HCT116 (cell line): ENCODE results near the gene CHAD. TPM values are rescaled to one million over a fixed set of nuclear protein-coding genes. Genes with fewer than 3 reads are reported as not detected.
A peak's percentile ranks its signal among the peaks of the same experiment; 100 is the strongest.

ENCODE experiments used
- ATAC-seq: fragments of 200-7000 bp; cut with Tn5 transposase; 2 replicates; pipeline ENCODE4 v1.9.1; 2020; ENCODE audit warnings: mild to moderate bottlenecking, moderate library complexity
- BruUV-seq: library from RNA; stranded (reverse); fragments of 400-500 nt; replicated peaks from 2 replicates; lab custom pipeline; 2021; lab: Mats Ljungman, UMichigan
- CTCF ChIA-PET: fragments of 300-600 bp; sonication (Branson Sonifier 250); formaldehyde crosslinking; loops from one replicate; lab custom pipeline; 2021; ENCODE audit warnings: antibody characterized with exemption; lab: Charles Lee
- POLR2A ChIA-PET: fragments of 300-600, 350-600 bp; sonication (Branson Sonifier 250); formaldehyde crosslinking; loops from one replicate; lab custom pipeline; 2021; ENCODE audit warnings: antibody characterized with exemption; lab: Charles Lee
- RAD21 ChIA-PET, 2 experiments: fragments of 300-600 bp; sonication (Branson Sonifier 250); formaldehyde crosslinking; loops; one replicate each; lab custom pipeline; 2023; ENCODE audit warnings: low total read pairs in 2 of 2; ENCODE audit not compliant: uncharacterized antibody in 2 of 2, unreplicated experiment in 2 of 2, low non-redundant PET in 1 of 2; lab: Charles Lee
- DNase-seq: peaks from one replicate; pipeline ENCODE4 v3.0.0-alpha.2; 2010; ENCODE audit warnings: low read depth, low spot score
- H2AFZ ChIP-seq: fragments of 200-600 bp; shearing (Covaris generic), sonication (generic); 2 replicates; pipeline ENCODE4 v1.6.1; 2017; ENCODE audit warnings: low read depth, mixed run types, mixed read lengths, antibody characterized with exemption, low read length; ENCODE audit not compliant: poor library complexity, severe bottlenecking
- H3K27ac ChIP-seq: 2 replicates; pipeline ENCODE4 v1.5.1; 2012; ENCODE audit warnings: low read depth, low read length
- H3K27me3 ChIP-seq: fragments of 200-600 bp; sonication (generic); 2 replicates; pipeline ENCODE4 v1.6.1; 2016; ENCODE audit warnings: mixed run types, low read length, mixed read lengths; ENCODE audit not compliant: insufficient read depth
- H3K36me3 ChIP-seq, 2 experiments: fragments of 200-500 bp in 1 of 2; fragments of 200-600 bp in 1 of 2; sonication (Bioruptor generic) in 1 of 2; sonication (generic) in 1 of 2; 2 replicates each; pipeline versions ENCODE4 v1.5.1 to v1.6.1; 2014 to 2016; ENCODE audit warnings: low read length in 2 of 2, inconsistent platforms in 1 of 2, mixed read lengths in 1 of 2, mixed run types in 1 of 2; ENCODE audit not compliant: insufficient read depth in 2 of 2, control insufficient read depth in 1 of 2
- H3K4me1 ChIP-seq, 2 experiments: fragments of 200-600 bp in 1 of 2; sonication (generic) in 1 of 2; 2 replicates each; pipeline versions ENCODE4 v1.5.1 to v1.6.1; 2012 to 2017; ENCODE audit warnings: low read length in 2 of 2, inconsistent platforms in 1 of 2, mild to moderate bottlenecking in 1 of 2, mixed read lengths in 1 of 2, mixed run types in 1 of 2, moderate library complexity in 1 of 2; ENCODE audit not compliant: insufficient read depth in 2 of 2, control insufficient read depth in 1 of 2
- H3K4me2 ChIP-seq: fragments of 200-600 bp; sonication (generic); 2 replicates; pipeline ENCODE4 v1.6.1; 2017; ENCODE audit warnings: mixed run types, low read length, mixed read lengths
- H3K4me3 ChIP-seq, 2 experiments: fragments of 200-600 bp in 1 of 2; sonication (generic) in 1 of 2; replicated peaks in 1 of 2; 2 replicates each; pipeline ENCODE4 v1.5.1; 2011 to 2016; ENCODE audit warnings: low read length in 2 of 2, control low read depth in 1 of 2, low read depth in 1 of 2, mild to moderate bottlenecking in 1 of 2, mixed read lengths in 1 of 2, mixed run types in 1 of 2
- H3K79me2 ChIP-seq: fragments of 200-600 bp; sonication (generic); 2 replicates; pipeline ENCODE4 v1.6.1; 2017; ENCODE audit warnings: mild to moderate bottlenecking, mixed run types, low read length, moderate library complexity, mixed read lengths; ENCODE audit not compliant: insufficient read depth
- H3K9ac ChIP-seq: fragments of 200-600 bp; sonication (generic); 2 replicates; pipeline ENCODE4 v1.6.1; 2016; ENCODE audit warnings: low read length, mixed read lengths
- H3K9me2 ChIP-seq: fragments of 200-600 bp; sonication (generic), shearing (Covaris generic); 2 replicates; pipeline ENCODE4 v1.6.1; 2017; ENCODE audit warnings: mixed run types, mild to moderate bottlenecking, moderate library complexity; ENCODE audit not compliant: insufficient read depth
- H3K9me3 ChIP-seq, 2 experiments: fragments of 200-500 bp in 1 of 2; fragments of 200-600 bp in 1 of 2; sonication (Bioruptor generic) in 1 of 2; sonication (generic) in 1 of 2; 2 replicates each; pipeline ENCODE4 v1.6.1; 2014 to 2017; ENCODE audit warnings: low read length in 2 of 2, mixed read lengths in 2 of 2, inconsistent platforms in 1 of 2, low read depth in 1 of 2, mild to moderate bottlenecking in 1 of 2, mixed run types in 1 of 2, moderate library complexity in 1 of 2; ENCODE audit not compliant: control insufficient read depth in 1 of 2, insufficient read depth in 1 of 2
- H4K20me1 ChIP-seq: fragments of 200-600 bp; sonication (generic), shearing (Covaris generic); 2 replicates; pipeline ENCODE4 v1.6.1; 2017; ENCODE audit warnings: mixed run types, mild to moderate bottlenecking, moderate library complexity; ENCODE audit not compliant: insufficient read depth
- CEBPB ChIP-seq: IDR thresholded peaks from 2 replicates; pipeline ENCODE4 v1.6.1; 2012; ENCODE audit warnings: low read depth
- EZH2 ChIP-seq: fragments of 200-600 bp; sonication (generic); IDR thresholded peaks from 2 replicates; pipeline ENCODE4 v1.6.1; 2017; ENCODE audit warnings: antibody characterized with exemption, mixed run types
- EZH2phosphoT487 ChIP-seq: fragments of 200-600 bp; IDR thresholded peaks from 2 replicates; pipeline ENCODE4 v1.6.1; 2018; ENCODE audit warnings: antibody characterized with exemption, borderline replicate concordance
- JUND ChIP-seq: IDR thresholded peaks from 2 replicates; pipeline ENCODE4 v1.6.1; 2012
- POLR2AphosphoS5 ChIP-seq: IDR thresholded peaks from 2 replicates; pipeline ENCODE4 v1.6.1; 2011; ENCODE audit warnings: mild to moderate bottlenecking, low read depth, low read length, moderate library complexity
- SIN3A ChIP-seq: IDR thresholded peaks from 2 replicates; pipeline ENCODE4 v1.6.1; 2012; ENCODE audit warnings: low read depth
- SP1 ChIP-seq: IDR thresholded peaks from 2 replicates; pipeline ENCODE4 v1.6.1; 2012; ENCODE audit warnings: low read depth
- SRF ChIP-seq: IDR thresholded peaks from 2 replicates; pipeline ENCODE4 v1.6.1; 2012; ENCODE audit warnings: low read depth
- TCF7L2 ChIP-seq: IDR thresholded peaks from 2 replicates; pipeline ENCODE4 v1.7.0; 2011; ENCODE audit warnings: borderline replicate concordance, inconsistent platforms; ENCODE audit not compliant: insufficient read depth, insufficient read length; ENCODE audit errors: extremely low read depth
- YY1 ChIP-seq: IDR thresholded peaks from 2 replicates; pipeline ENCODE4 v1.6.1; 2011; ENCODE audit warnings: low read length, low read depth, moderate library complexity, mild to moderate bottlenecking; ENCODE audit not compliant: insufficient replicate concordance; ENCODE audit errors: extremely low read depth
- ZFX ChIP-seq: fragments of 450-650 bp; IDR thresholded peaks from 2 replicates; pipeline ENCODE4 v1.6.1; 2017
- ZNF274 ChIP-seq: fragments of 200-500 bp; sonication (Bioruptor generic); IDR thresholded peaks from 2 replicates; pipeline ENCODE4 v1.6.1; 2014; ENCODE audit warnings: mild to moderate bottlenecking, low read depth, low read length, inconsistent platforms
- intact Hi-C: fragments of 100-400 bp; cut with micrococcal nuclease; formaldehyde crosslinking; loops from 2 replicates; pipeline ENCODE4 v1.10.0; 2022
- total RNA-seq: library from RNA; stranded (reverse); gene quantifications from one replicate; pipeline ENCODE4 v1.2.1, GENCODE V29; 2021; ENCODE audit not compliant: unreplicated experiment
- TF ChIP-seq, protein P1 (sequence below): IDR thresholded peaks from 2 replicates; pipeline ENCODE4 v1.6.1; 2012
- TF ChIP-seq, protein P2 (sequence below): IDR thresholded peaks from 2 replicates; pipeline ENCODE4 v1.6.1; 2012; ENCODE audit warnings: low read depth

CHAD gene
- total RNA-seq, 1 experiment from 2014 or later, result not detected

DNA sequence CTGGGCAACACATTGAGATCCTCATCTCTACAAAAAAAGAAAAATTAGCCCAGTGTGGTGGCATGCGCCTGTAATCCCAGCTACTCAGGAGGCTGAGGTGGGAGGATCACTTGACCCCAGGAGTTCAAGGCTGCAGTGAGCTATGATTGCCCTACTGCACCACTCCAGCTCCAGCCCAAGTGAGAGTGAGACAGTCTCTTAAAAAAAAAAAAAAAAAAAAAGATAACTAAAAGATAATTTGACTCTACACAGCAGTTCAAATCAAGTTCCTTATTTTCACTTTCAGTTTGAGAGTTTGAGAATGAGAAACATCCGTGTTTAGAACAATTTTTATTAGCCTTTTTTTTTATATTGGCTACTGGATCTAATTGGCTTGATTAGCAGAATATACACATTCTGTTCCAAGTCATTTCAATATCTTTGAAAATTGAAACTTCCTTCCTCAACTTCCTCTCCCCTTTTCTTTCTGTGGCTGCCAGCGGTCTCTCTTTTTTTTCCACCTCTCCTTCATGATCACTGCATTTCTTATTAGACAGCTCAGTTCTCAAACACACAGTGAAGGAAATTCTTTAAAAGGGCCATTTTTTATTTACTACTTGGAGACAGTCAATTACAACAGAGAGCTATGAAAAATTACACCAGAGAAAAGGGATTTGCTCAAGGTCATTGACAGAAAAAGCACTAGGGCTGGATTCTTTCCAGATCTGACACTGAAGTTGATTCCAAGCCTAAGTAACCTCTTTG lies 47.2 kb downstream of the CHAD start:
- POLR2A ChIA-PET, result interaction anchor here (1.1 to 1.3 kb wide), 2 partner anchors 23 to 30 kb away, joined by 3 read pairs; no protein-coding TSS in a partner anchor
- TF ChIP-seq EZH2phosphoT487 (no peak), ZNF274 (no peak), TCF7L2 (no peak), YY1 (no peak), ZFX (no peak)
- TF ChIP-seq, protein P1, sequence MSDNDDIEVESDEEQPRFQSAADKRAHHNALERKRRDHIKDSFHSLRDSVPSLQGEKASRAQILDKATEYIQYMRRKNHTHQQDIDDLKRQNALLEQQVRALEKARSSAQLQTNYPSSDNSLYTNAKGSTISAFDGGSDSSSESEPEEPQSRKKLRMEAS, result no peak
- Histone ChIP-seq H3K36me3 (no peaks in the 10 kb centered on the region), H3K4me2 (no peak overlapping the region), H3K9ac (no peak overlapping the region), H3K4me1 (peaks cover 28 to 34% of the 10 kb centered on the region in 2 experiments), H3K9me2 (no peaks in the 10 kb centered on the region), H4K20me1 (no peaks in the 10 kb centered on the region), H3K9me3 (no peaks in the 10 kb centered on the region), H3K27me3 (no peaks in the 10 kb centered on the region), H3K4me3 (no peak overlapping the region), H3K27ac (no peak overlapping the region), H3K79me2 (0 out of 2 replicates have a peak, but pooled peaks cover under 1% of the 10 kb centered on the region), H2AFZ (peak overlapping the region; percentile 19)
- ATAC-seq (no peak), DNase-seq (no peak)
- CTCF ChIA-PET, result interaction anchor here (1.7 kb wide), 1 partner anchor 24 kb away, joined by 7 read pairs; the partner anchor contains the start of gene LRRC59
- RAD21 ChIA-PET, result no interaction called here
- intact Hi-C loops, result no loop called here
- BruUV-seq, result no TSS peak

DNA sequence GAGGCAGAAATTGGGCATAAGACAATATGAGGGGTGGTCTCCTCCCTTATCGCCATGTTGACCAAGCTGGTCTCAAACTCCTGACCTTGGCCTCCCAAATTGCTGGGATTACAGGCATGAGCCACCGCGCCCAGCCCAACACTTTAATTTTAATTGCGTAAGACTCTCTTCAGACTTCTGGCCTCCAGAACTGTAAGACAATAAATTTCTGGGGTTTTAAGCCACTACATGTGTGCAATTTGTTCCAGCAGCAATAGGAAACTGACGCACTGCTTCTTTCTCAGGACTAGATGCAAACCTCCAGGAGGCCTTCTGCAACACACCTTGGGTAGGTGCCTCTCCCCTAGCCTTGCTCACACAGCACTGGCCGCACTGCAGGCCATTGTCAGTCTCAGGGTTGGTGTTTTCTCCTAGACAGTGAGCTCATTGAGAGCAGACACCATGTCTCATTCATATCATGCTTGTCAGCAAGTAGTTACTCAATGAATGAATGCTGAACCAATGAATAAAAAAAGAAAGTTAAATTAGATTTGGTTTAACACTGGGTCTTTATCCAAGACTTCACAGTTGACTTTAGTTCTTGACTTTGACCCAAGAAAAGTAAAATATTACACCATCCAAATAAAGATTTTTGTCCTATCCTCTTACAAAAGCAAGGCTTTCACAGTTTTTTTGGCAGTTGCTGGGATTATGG lies 48.1 kb downstream of the CHAD start:
- Histone ChIP-seq H3K4me1 (peaks cover 26 to 29% of the 10 kb centered on the region in 2 experiments), H3K4me3 (no peak overlapping the region), H4K20me1 (no peaks in the 10 kb centered on the region), H3K79me2 (no peaks in the 10 kb centered on the region), H3K9me3 (no peaks in the 10 kb centered on the region), H3K27ac (no peak overlapping the region), H3K9me2 (no peaks in the 10 kb centered on the region), H3K27me3 (no peaks in the 10 kb centered on the region), H3K36me3 (no peaks in the 10 kb centered on the region), H3K4me2 (no peak overlapping the region), H3K9ac (no peak overlapping the region), H2AFZ (no peak overlapping the region)
- no peak for DNase-seq
- RAD21 ChIA-PET, result no interaction called here
- no peak for ATAC-seq
- POLR2A ChIA-PET, result interaction anchor here (1.3 kb wide), 1 partner anchor 23 kb away, joined by 3 read pairs; no protein-coding TSS in a partner anchor
- CTCF ChIA-PET, result interaction anchor here (1.7 kb wide), 1 partner anchor 23 kb away, joined by 7 read pairs; the partner anchor contains the start of gene LRRC59
- no TSS peak for BruUV-seq
- intact Hi-C loops, result no loop called here
- TF ChIP-seq JUND (no peak), CEBPB (no peak), SRF (no peak), POLR2AphosphoS5 (no peak), SP1 (no peak), SIN3A (no peak), ZFX (no peak), EZH2 (no peak)
- TF ChIP-seq, protein P2, sequence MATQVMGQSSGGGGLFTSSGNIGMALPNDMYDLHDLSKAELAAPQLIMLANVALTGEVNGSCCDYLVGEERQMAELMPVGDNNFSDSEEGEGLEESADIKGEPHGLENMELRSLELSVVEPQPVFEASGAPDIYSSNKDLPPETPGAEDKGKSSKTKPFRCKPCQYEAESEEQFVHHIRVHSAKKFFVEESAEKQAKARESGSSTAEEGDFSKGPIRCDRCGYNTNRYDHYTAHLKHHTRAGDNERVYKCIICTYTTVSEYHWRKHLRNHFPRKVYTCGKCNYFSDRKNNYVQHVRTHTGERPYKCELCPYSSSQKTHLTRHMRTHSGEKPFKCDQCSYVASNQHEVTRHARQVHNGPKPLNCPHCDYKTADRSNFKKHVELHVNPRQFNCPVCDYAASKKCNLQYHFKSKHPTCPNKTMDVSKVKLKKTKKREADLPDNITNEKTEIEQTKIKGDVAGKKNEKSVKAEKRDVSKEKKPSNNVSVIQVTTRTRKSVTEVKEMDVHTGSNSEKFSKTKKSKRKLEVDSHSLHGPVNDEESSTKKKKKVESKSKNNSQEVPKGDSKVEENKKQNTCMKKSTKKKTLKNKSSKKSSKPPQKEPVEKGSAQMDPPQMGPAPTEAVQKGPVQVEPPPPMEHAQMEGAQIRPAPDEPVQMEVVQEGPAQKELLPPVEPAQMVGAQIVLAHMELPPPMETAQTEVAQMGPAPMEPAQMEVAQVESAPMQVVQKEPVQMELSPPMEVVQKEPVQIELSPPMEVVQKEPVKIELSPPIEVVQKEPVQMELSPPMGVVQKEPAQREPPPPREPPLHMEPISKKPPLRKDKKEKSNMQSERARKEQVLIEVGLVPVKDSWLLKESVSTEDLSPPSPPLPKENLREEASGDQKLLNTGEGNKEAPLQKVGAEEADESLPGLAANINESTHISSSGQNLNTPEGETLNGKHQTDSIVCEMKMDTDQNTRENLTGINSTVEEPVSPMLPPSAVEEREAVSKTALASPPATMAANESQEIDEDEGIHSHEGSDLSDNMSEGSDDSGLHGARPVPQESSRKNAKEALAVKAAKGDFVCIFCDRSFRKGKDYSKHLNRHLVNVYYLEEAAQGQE, result no peak
